HT-29 (cell line): ENCODE results near the gene LY6G5C. TPM values are rescaled to one million over a fixed set of nuclear protein-coding genes. Genes with fewer than 3 reads are reported as not detected.
A peak's percentile ranks its signal among the peaks of the same experiment; 100 is the strongest.

ENCODE experiments used
- DNase-seq: peaks from one replicate; pipeline ENCODE4 v3.0.0-alpha.2; 2015; ENCODE audit warnings: low spot score
- total RNA-seq: library from RNA; depleted of rRNA; stranded (reverse); fragments of >200 nt; shearing (Covaris generic); gene quantifications from 2 replicates; pipeline ENCODE4 v1.2.3, GENCODE V29; 2014

Gene LY6G5C
- total RNA-seq, 1 experiment from 2014 or later: 0.76 TPM

- DNase-seq: no peak
Observed at GRCh38 chr6:31691564-31692108, 10.8 kb upstream of the LY6G5C start.

- no peak for DNase-seq
Observed at GRCh38 chr6:31691078-31691463, 10.2 kb upstream of the LY6G5C start.

- DNase-seq: peak; percentile 39
Observed at GRCh38 chr6:31690231-31691077, 9.6 kb upstream of the LY6G5C start.

GRCh38 chr6:31689249-31690110 is 8.6 kb upstream of the LY6G5C start:
- no peak for DNase-seq

GRCh38 chr6:31687860-31688693 is 7.2 kb upstream of the LY6G5C start:
- no peak for DNase-seq

- no peak for DNase-seq
Observed at GRCh38 chr6:31687321-31687720, 6.5 kb upstream of the LY6G5C start.

GRCh38 chr6:31686483-31686882 is 5.6 kb upstream of the LY6G5C start:
- DNase-seq: no peak

GRCh38 chr6:31683591-31683990 is 2.7 kb upstream of the LY6G5C start:
- no peak for DNase-seq

- peak; percentile 68 for DNase-seq
Observed at GRCh38 chr6:31681135-31681671, 336 bp upstream of the LY6G5C start.

GRCh38 chr6:31677955-31678354 is 2.9 kb downstream of the LY6G5C start:
- DNase-seq: no peak

GRCh38 chr6:31676904-31677303 is 4.0 kb downstream of the LY6G5C start:
- DNase-seq: no peak

GRCh38 chr6:31676322-31676903 is 4.5 kb downstream of the LY6G5C start:
- no peak for DNase-seq

- DNase-seq: no peak
Observed at GRCh38 chr6:31669676-31670075, 11.2 kb downstream of the LY6G5C start, which contains the start of gene LY6G5B. LY6G5B (plus strand) TSS chr6:31669976; CDS start chr6:31670951, 975 bp downstream.

GRCh38 chr6:31666337-31666965 is 14.4 kb downstream of the LY6G5C start:
- no peak for DNase-seq

GRCh38 chr6:31665501-31666336 is 15.1 kb downstream of the LY6G5C start, which contains the start of gene CSNK2B:
CSNK2B (plus strand) TSS chr6:31666080; CDS start chr6:31666832, 752 bp downstream.
- peak; percentile 97 for DNase-seq

- peak; percentile 91 for DNase-seq
Observed at GRCh38 chr6:31664790-31665500, 15.9 kb downstream of the LY6G5C start, which contains the start of gene GPANK1. GPANK1 (minus strand) TSS chr6:31664997; CDS start chr6:31664478, 519 bp downstream.

GRCh38 chr6:31663961-31664789 is 16.7 kb downstream of the LY6G5C start:
- DNase-seq: no peak
